Measurements from ENCODE around the gene CENPQ. TPM values are rescaled to one million over a fixed set of nuclear protein-coding genes. Genes with fewer than 3 reads are reported as not detected.

Gene CENPQ
- total RNA-seq, 2 donors from 2014 or later = 11.7 to 12.5 TPM

DNA sequence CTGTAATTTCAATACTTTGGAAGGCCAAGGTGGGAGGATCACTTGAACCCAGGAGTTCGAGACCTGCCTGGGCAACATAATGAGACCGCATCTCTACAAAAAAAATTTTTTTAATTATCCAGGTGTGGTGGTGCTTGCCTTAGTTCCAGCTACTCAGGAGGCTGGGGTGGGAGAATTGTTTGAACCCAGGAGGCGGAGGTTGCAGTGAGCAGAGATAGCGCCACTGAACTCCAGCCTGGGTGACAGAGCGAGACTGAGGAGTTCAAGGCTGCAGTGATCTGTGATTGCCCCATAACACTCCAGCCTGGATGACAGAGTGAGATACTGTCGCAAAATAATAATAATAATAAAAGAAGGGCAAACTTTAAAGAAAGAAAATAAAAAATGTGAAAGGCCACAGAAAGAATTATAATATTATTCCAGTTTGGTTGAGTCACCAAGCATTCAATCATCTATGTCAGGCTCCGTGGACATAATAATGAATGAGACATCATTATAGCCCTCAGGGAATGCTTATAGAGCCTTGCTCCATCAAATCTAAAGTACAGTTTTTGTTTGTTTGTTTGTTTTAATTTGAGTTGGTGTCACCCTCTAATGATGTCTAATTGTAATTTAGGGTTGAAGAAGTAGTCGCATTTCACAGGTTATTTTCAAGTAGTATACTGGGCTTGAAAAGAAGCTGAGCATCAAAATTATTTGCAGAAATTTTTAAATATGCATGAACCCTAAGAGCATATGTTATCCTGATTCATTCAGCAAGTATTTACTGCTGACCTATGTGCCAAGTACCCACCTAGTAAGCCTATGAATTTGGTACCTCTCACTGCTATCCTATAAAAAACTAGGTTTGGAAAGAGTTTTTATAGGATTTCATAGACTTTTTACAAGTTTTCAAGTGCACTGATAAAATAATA is 51.7 kb downstream of the CENPQ start:
- Mint-ChIP-seq H3K4me3 (no peak overlapping the region), H3K4me1 (ENCODE audit: low read depth) (no peaks in the 10 kb centered on the region), H3K36me3 (ENCODE audit: insufficient read depth in 2 of 2) (no peaks in the 10 kb centered on the region), H3K27me3 (ENCODE audit: low read depth) (peaks cover 14% of the 10 kb centered on the region), H3K27ac (no peak overlapping the region), H3K9me3 (no peaks in the 10 kb centered on the region)
- DNase-seq (no peak), ATAC-seq (replicated peaks in 1 of 2) (no peak)

DNA sequence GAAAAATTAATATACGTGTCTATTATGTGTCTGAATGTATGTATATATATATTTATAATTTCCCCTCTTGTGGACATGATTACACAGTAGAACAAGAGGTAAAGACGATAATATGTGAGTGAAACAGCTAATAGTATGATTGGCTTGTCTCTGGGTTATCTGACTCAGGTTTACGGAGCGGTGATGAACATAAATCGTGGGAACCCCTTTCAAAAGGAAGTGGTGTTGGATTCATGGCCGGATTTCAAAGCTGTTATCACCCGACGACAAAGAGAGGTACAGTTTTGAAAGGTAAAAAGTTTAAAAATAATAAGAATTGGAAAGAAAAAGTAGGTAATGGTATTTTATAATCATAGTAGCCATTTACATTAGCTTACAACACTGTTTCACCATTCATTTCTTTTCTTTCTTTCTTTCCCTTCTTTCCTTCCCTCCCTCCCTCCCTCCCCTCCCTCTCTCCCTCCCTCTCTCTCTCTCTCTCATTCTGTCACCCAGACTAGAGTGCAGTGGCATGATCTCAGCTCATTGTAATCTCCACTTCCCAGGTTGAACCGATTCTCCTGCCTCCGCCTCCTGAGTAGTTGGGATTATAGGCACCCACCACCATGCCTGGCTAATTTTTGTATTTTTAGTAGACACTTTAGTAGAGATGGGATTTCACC is 52.4 kb downstream of the CENPQ start:
- Mint-ChIP-seq H3K9me3 (no peaks in the 10 kb centered on the region), H3K4me3 (no peak overlapping the region), H3K27ac (no peak overlapping the region), H3K27me3 (ENCODE audit: low read depth) (peaks cover 14% of the 10 kb centered on the region), H3K36me3 (ENCODE audit: insufficient read depth in 2 of 2) (no peaks in the 10 kb centered on the region), H3K4me1 (ENCODE audit: low read depth) (no peaks in the 10 kb centered on the region)
- DNase-seq (no peak), ATAC-seq (replicated peaks in 1 of 2) (no peak)

DNA sequence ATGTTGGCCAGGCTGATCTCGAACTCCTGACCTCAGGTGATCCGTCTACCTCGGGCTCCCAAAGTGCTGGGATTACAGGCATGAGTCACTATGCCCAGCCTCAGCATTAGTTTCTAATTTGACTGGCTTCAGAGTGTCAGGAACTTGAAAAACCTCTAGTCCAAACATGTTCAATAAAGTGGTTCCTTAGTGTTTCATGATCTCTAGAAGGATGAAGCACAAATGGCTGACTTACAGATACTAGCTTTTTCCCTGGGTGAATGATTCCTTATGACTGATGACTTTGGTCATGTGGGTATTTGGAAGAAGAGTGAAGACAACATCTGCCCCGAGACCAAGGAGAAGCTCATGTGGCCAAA is 53.0 kb downstream of the CENPQ start:
- Mint-ChIP-seq H3K36me3 (ENCODE audit: insufficient read depth in 2 of 2) (no peaks in the 10 kb centered on the region), H3K27ac (no peak overlapping the region), H3K9me3 (no peaks in the 10 kb centered on the region), H3K4me3 (no peak overlapping the region), H3K4me1 (ENCODE audit: low read depth) (no peaks in the 10 kb centered on the region), H3K27me3 (ENCODE audit: low read depth) (peaks cover 14% of the 10 kb centered on the region)
- ATAC-seq (replicated peaks in 1 of 2) (no peak), DNase-seq (no peak)

DNA sequence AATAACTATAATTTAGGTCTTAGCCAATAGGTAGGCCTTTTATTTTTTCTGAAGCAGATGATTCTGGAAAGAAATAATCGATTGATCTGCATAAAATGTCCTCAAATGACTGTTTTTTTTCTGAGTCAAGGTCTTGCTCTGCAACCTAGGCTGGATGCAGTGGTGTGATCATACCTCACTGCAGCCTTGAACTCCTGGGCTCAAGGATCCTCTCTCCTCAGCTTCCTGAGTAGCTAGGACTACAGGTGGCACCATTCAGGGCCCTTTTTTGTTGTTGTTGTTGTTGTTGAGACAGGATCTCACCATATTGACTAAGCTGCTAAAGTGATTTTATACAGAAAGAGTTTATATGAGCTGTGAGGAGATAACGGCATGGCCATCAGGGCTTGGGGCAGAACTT is 54.7 kb downstream of the CENPQ start:
- no peaks in the 10 kb centered on the region for H3K4me1 Mint-ChIP-seq (ENCODE audit: low read depth)
- H3K4me3 Mint-ChIP-seq = no peak overlapping the region
- no peaks in the 10 kb centered on the region for H3K36me3 Mint-ChIP-seq (ENCODE audit: insufficient read depth in 2 of 2)
- no peak overlapping the region for H3K27ac Mint-ChIP-seq
- no peak for DNase-seq
- ATAC-seq (replicated peaks in 1 of 2) = no peak
- H3K9me3 Mint-ChIP-seq = no peaks in the 10 kb centered on the region
- peaks cover 14% of the 10 kb centered on the region for H3K27me3 Mint-ChIP-seq (ENCODE audit: low read depth)

DNA sequence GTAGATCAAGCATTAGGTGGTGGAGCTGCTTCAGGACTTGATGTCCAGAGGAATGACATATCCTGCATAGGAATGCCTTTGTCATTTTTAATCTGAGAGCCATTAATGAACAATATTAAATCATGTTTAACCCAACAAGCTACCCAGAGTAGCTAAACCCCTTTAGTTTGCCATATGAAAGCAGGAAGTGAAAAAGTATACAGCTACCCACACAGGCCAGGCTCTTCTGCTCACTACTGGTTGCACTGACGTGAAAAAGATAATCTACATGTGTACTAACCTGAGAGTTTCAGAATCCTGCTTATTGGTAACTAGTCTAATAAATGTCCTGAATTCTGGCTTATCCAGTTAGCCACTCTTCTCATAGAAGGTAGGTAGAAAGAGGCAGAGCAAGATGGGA is 56.5 kb downstream of the CENPQ start:
- Mint-ChIP-seq H3K27me3 (ENCODE audit: low read depth) (no peaks in the 10 kb centered on the region), H3K9me3 (no peaks in the 10 kb centered on the region), H3K27ac (no peak overlapping the region), H3K36me3 (ENCODE audit: insufficient read depth in 2 of 2) (no peaks in the 10 kb centered on the region), H3K4me3 (no peak overlapping the region), H3K4me1 (ENCODE audit: low read depth) (no peaks in the 10 kb centered on the region)
- DNase-seq = no peak
- no peak for ATAC-seq (replicated peaks in 1 of 2)

DNA sequence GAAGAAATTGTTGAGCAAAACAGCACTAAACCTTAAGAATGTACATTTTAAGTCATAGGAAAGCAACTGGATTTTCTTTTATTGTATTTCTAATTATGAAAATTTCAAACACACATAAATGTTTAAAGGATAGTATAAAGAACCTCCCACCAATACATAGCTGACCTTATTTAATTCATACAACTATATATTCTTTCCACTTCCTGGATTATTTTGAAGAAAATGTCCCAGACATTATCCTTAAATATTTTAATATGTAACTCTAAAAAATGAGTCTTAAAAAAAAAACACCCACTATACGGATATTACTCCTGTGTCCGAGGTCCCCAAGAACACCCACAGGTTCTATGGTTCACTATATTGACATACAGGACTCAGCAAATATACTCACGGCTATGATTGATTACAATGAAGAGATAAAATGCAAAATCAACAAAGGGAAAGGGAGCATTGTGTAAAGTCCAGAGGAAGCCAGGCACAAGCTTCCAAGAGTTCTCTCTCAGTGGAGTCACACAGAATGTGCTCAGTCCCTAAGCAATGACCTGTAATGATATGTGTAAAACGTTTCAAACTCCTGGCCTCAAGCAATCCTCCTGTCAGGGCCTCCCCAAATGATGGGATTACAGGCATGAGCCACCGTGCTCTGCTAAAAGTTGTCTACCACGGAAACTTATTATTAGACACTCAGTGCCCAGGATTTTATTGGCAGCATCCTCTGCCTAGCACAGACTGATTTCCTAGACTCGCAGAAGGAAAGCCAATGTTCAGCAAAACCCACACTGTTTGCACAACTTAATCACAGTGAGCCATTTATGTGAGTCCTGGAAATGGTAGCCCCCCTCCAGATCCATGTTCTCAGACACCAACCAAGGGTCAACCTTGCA is 59.8 kb downstream of the CENPQ start:
- H3K4me3 Mint-ChIP-seq = no peak overlapping the region
- no peak for DNase-seq
- ATAC-seq (replicated peaks in 1 of 2) = no peak
- no peaks in the 10 kb centered on the region for H3K4me1 Mint-ChIP-seq (ENCODE audit: low read depth)
- no peaks in the 10 kb centered on the region for H3K9me3 Mint-ChIP-seq
- no peak overlapping the region for H3K27ac Mint-ChIP-seq
- no peaks in the 10 kb centered on the region for H3K36me3 Mint-ChIP-seq (ENCODE audit: insufficient read depth in 2 of 2)
- no peaks in the 10 kb centered on the region for H3K27me3 Mint-ChIP-seq (ENCODE audit: low read depth)

DNA sequence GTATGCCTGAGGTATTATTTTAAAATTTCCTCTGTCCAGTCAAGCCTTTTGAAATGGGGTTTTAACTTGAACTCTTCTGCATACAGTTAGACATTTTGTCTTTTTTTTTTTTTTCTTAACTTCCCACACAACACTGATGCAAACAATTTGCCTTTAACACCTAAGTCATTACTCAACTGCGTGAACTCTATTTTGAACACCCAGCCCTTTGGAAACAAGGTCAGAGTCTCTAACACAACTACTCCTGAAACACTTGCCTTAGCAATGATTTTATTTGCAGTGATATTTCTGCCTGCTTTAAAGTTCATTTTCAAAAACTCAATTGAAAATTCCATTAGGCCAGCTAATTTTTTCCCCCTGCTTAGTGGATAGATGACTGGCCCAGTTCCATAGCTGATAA is 60.7 kb downstream of the CENPQ start:
- H3K9me3 Mint-ChIP-seq = no peaks in the 10 kb centered on the region
- no peak overlapping the region for H3K27ac Mint-ChIP-seq
- H3K36me3 Mint-ChIP-seq (ENCODE audit: insufficient read depth in 2 of 2) = no peaks in the 10 kb centered on the region
- ATAC-seq (replicated peaks in 1 of 2) (no peak), DNase-seq (no peak)
- no peak overlapping the region for H3K4me3 Mint-ChIP-seq
- no peaks in the 10 kb centered on the region for H3K27me3 Mint-ChIP-seq (ENCODE audit: low read depth)
- H3K4me1 Mint-ChIP-seq (ENCODE audit: low read depth) = no peaks in the 10 kb centered on the region

DNA sequence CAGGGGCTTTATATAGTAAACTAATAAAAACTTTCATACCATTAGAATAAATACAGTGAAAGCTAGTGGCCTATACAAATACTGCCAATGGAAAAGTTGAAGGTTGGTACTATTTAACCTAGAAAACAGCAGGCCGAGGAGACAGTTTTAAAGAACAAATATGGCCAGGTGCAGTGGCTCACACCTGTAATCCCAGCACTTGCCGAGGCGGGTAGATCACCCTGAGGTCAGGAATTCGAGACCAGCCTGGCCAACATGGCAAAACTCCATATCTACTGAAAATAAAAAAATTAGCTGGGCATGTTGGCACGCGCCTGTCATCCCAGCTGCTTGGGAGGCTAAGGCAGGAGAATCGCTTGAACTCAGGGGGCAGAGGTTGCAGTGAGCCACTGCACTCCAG is 61.4 kb downstream of the CENPQ start:
- H3K4me3 Mint-ChIP-seq = no peak overlapping the region
- H3K27ac Mint-ChIP-seq = no peak overlapping the region
- DNase-seq = no peak
- H3K9me3 Mint-ChIP-seq = no peaks in the 10 kb centered on the region
- ATAC-seq (replicated peaks in 1 of 2) = no peak
- no peaks in the 10 kb centered on the region for H3K27me3 Mint-ChIP-seq (ENCODE audit: low read depth)
- H3K4me1 Mint-ChIP-seq (ENCODE audit: low read depth) = no peaks in the 10 kb centered on the region
- no peaks in the 10 kb centered on the region for H3K36me3 Mint-ChIP-seq (ENCODE audit: insufficient read depth in 2 of 2)

DNA sequence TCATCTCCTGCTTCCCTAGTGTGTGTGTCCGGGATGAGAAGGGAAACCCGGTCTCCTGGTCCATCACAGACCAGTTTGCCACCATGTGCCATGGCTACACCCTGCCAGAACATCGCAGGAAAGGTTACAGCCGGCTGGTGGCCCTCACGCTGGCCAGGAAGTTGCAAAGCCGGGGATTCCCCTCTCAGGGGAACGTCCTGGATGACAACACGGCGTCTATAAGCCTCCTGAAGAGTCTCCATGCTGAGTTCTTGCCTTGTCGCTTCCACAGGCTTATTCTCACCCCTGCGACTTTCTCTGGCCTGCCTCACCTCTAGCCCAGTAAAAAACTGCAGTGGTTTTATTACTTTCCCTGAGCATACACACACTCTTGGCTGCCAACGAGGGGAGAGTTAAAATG is 63.4 kb downstream of the CENPQ start:
- ATAC-seq (replicated peaks in 1 of 2) = no peak
- H3K4me1 Mint-ChIP-seq (ENCODE audit: low read depth) = no peaks in the 10 kb centered on the region

DNA sequence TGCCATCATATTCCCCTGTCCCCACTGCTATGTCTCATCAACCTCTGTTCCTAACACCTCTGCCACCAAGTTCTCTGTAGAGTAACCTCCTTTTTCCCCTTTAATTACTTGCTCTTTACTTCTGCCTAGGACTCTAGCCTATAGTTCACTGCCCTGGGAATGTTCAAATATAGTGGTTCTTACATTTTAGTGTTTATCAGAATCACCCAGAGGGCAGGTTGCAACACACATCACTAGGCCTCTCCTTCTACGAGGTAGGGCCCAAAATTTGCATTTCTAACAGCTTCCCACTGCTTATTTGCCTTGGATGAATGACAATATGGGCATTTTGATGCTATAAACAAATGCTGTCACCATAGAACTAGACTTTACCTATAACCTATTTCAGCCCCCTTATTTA is 64.2 kb downstream of the CENPQ start:
- no peak for ATAC-seq (replicated peaks in 1 of 2)
- H3K4me1 Mint-ChIP-seq (ENCODE audit: low read depth) = no peaks in the 10 kb centered on the region
- no peaks in the 10 kb centered on the region for H3K9me3 Mint-ChIP-seq
- no peak overlapping the region for H3K27ac Mint-ChIP-seq
- H3K27me3 Mint-ChIP-seq (ENCODE audit: low read depth) = peaks cover 8% of the 10 kb centered on the region
- H3K36me3 Mint-ChIP-seq (ENCODE audit: insufficient read depth in 2 of 2) = no peaks in the 10 kb centered on the region
- DNase-seq = no peak
- no peak overlapping the region for H3K4me3 Mint-ChIP-seq

More for the DNA sequence above, 63.4 kb downstream of the CENPQ start:
- Mint-ChIP-seq H3K36me3 (ENCODE audit: insufficient read depth in 2 of 2) (no peaks in the 10 kb centered on the region), H3K9me3 (no peaks in the 10 kb centered on the region), H3K27ac (no peak overlapping the region), H3K27me3 (ENCODE audit: low read depth) (peaks cover under 1% of the 10 kb centered on the region), H3K4me3 (no peak overlapping the region)
- no peak for DNase-seq

DNA sequence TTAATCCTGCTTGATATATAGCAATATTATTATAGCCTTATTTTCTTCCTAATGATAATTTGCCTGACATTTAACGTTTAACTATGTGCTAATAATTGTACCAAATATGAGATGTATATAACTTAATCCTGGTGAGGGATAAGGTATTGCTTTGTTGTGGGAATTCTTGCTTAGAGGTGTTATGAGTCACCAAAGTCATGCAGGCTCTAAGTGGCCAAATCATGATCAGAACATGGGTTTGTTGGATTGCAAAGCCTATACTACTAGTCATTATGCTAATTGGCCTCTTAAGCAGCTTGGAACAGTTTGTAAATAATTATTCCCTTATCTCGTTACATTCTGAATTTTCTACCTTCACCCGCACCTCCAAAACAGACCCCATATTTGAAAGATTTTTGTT is 65.4 kb downstream of the CENPQ start:
- no peak for DNase-seq
- peaks cover 10% of the 10 kb centered on the region for H3K27me3 Mint-ChIP-seq (ENCODE audit: low read depth)
- H3K9me3 Mint-ChIP-seq = no peaks in the 10 kb centered on the region
- H3K4me1 Mint-ChIP-seq (ENCODE audit: low read depth) = no peaks in the 10 kb centered on the region
- no peak overlapping the region for H3K4me3 Mint-ChIP-seq
- no peaks in the 10 kb centered on the region for H3K36me3 Mint-ChIP-seq (ENCODE audit: insufficient read depth in 2 of 2)
- no peak overlapping the region for H3K27ac Mint-ChIP-seq
- no peak for ATAC-seq (replicated peaks in 1 of 2)

DNA sequence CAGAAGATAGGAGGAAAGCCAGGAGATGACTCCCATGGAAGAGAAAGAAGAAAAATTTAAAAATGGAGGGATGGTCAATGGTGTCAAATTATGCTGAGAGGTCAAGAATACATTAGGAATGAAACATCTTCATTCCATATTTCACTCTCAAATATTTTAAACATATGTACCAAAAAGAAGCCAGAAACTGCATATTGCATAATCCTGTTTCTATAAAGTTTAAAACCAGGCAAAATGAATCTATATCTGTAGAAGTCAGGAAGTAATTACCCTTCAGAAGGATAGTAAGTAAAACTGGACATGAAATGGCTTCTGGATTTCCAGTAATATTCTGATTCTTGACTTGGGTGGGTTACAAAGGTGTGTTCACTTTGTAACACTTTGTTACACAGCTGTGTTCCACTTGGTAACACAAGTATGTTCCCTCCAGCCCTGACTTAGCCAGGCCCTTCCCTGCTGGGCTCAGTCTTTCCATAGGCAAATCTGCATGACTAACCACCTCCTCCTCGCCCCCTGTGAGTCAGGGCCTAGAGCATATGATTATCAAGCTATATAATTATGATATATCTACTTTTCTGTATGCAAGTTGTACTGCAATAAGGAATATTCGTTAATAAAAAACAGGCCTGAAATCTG is 67.1 kb downstream of the CENPQ start:
- no peak overlapping the region for H3K27ac Mint-ChIP-seq
- H3K36me3 Mint-ChIP-seq (ENCODE audit: insufficient read depth in 2 of 2) = no peaks in the 10 kb centered on the region
- H3K4me3 Mint-ChIP-seq = no peak overlapping the region
- H3K27me3 Mint-ChIP-seq (ENCODE audit: low read depth) = peaks cover 16% of the 10 kb centered on the region
- no peaks in the 10 kb centered on the region for H3K4me1 Mint-ChIP-seq (ENCODE audit: low read depth)
- H3K9me3 Mint-ChIP-seq = no peaks in the 10 kb centered on the region
- no peak for ATAC-seq (replicated peaks in 1 of 2)
- no peak for DNase-seq

Measured in activated T-cell treated with anti-CD3 and anti-CD28 coated beads, Interleukin-2, amount 50 U/mL, for 72 hours (primary cell).